KBM-7 (cell line): ENCODE measurements around the gene LNPEP.

Experiments used
- DNase-seq: peaks from one replicate; pipeline ENCODE4 v3.0.0-alpha.2; 2015
- in situ Hi-C: fragments of 300-500 bp; cut with MboI; formaldehyde crosslinking; loops from 2 replicates; pipeline ENCODE4 v1.14.3; 2020; ENCODE audit warnings: low sequenced_read_pairs, low pct_unique_long_range_greater_than_20kb, mixed read lengths

Gene LNPEP

GRCh38 chr5:96990102-96990501 lies 54.2 kb downstream of the LNPEP start:
- in situ Hi-C loops = no loop called here
- DNase-seq = no peak

- in situ Hi-C loops = no loop called here
- DNase-seq = no peak
These were observed 55.8 kb downstream of the LNPEP start for GRCh38 chr5:96991708-96992107.

- in situ Hi-C loops = no loop called here
These were observed 57.9 kb downstream of the LNPEP start for GRCh38 chr5:96993760-96994159.

GRCh38 chr5:96994493-96994892 lies 58.6 kb downstream of the LNPEP start:
- no peak for DNase-seq
- in situ Hi-C loops = no loop called here

More at GRCh38 chr5:96993760-96994159, 57.9 kb downstream of the LNPEP start:
- DNase-seq = no peak

- in situ Hi-C loops = no loop called here
These were observed 59.5 kb downstream of the LNPEP start for GRCh38 chr5:96995419-96995818.

GRCh38 chr5:96997265-96997859 lies 61.5 kb downstream of the LNPEP start:
- peak; percentile 40 for DNase-seq
- in situ Hi-C loops = no loop called here

More at GRCh38 chr5:96995419-96995818, 59.5 kb downstream of the LNPEP start:
- no peak for DNase-seq

GRCh38 chr5:96999856-97000255 lies 64.0 kb downstream of the LNPEP start:
- in situ Hi-C loops = no loop called here

GRCh38 chr5:97000391-97000790 lies 64.5 kb downstream of the LNPEP start:
- no peak for DNase-seq
- in situ Hi-C loops = no loop called here

More at GRCh38 chr5:96999856-97000255, 64.0 kb downstream of the LNPEP start:
- no peak for DNase-seq

- DNase-seq = no peak
- in situ Hi-C loops = no loop called here
These were observed 67.1 kb downstream of the LNPEP start for GRCh38 chr5:97002983-97003382.

GRCh38 chr5:97004423-97005060 lies 68.7 kb downstream of the LNPEP start:
- in situ Hi-C loops = no loop called here
- no peak for DNase-seq

GRCh38 chr5:97006454-97007060 lies 70.7 kb downstream of the LNPEP start:
- in situ Hi-C loops = no loop called here
- DNase-seq = no peak

GRCh38 chr5:97009212-97009898 lies 73.5 kb downstream of the LNPEP start:
- in situ Hi-C loops = no loop called here
- DNase-seq = peak; percentile 90

- DNase-seq = no peak
- in situ Hi-C loops = no loop called here
These were observed 74.0 kb downstream of the LNPEP start for GRCh38 chr5:97009921-97010320.

- DNase-seq = no peak
- in situ Hi-C loops = no loop called here
These were observed 74.7 kb downstream of the LNPEP start for GRCh38 chr5:97010606-97011005.

- in situ Hi-C loops = no loop called here
- no peak for DNase-seq
These were observed 75.7 kb downstream of the LNPEP start for GRCh38 chr5:97011567-97011966.

GRCh38 chr5:97019435-97020117 lies 83.7 kb downstream of the LNPEP start:
- in situ Hi-C loops = no loop called here
- DNase-seq = no peak

- in situ Hi-C loops = no loop called here
- DNase-seq = no peak
These were observed 85.5 kb downstream of the LNPEP start for GRCh38 chr5:97021416-97021815.

- in situ Hi-C loops = no loop called here
- peak; percentile 43 for DNase-seq
These were observed 87.0 kb downstream of the LNPEP start for GRCh38 chr5:97022898-97023297.

GRCh38 chr5:97026721-97027120 lies 90.8 kb downstream of the LNPEP start:
- in situ Hi-C loops = no loop called here
- DNase-seq = no peak

GRCh38 chr5:97037819-97038218 lies 101.9 kb downstream of the LNPEP start:
- DNase-seq = no peak
- in situ Hi-C loops = no loop called here
